Fibroblast of upper back skin (primary cell): ENCODE results near the gene RAB14.
"Not testable (repeated sequence)": the region's sequence is repeated elsewhere in the genome, so short reads cannot be mapped to it uniquely, and the experiment has no call there.

ENCODE experiments used
- DNase-seq: peaks from one replicate; pipeline ENCODE4 v3.0.0-alpha.2; 2013

The RAB14 gene

DNA sequence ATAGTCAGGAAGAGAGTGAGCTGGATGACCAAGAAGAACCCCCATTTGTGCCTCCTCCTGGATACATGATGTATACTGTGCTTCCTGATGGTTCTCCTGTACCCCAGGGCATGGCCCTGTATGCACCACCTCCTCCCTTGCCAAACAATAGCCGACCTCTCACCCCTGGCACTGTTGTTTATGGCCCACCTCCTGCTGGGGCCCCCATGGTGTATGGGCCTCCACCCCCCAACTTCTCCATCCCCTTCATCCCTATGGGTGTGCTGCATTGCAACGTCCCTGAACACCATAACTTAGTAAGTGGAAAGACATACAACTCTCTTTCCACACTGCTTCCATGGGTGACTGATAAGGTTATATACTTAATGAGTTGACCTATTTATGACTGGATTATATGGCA lies 51.5 kb downstream of the RAB14 start:
- DNase-seq = no peak

DNA sequence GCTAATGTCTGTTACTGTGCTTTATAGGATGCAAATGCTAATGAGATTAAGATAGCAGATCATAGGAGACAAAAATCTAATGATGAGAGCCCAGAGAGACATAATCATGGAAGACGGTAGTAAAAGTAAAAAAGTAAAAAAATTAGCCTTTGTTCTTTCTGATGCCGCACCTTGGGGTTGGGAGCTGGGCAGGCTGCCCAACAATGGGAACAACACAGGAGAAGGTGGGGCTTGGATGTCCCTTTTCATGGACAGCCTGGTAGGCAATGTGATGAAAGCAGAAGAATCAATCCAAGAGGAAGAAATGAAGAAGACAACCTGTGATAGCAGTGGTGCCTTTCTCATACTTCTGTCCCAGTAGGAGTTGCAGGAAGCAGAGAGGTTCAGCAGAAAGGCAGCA lies 57.2 kb downstream of the RAB14 start:
- no peak for DNase-seq

DNA sequence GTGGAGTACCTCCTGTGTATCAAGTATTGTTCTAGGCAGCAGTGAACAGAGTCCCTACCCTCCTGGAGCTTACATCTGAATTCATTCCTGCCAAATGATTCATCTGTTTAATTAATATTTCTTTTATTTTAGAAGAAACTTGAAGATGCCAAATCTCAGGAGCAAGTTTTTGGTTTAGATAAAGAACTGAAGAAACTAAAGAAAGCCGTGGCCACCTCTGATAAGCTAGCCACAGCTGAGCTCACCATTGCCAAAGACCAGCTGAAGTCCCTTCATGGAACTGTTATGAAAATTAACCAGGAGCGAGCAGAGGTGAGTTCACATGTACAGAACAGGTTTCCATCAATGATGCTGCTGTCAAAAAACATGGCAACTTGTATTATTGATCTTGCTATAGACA lies 57.9 kb downstream of the RAB14 start:
- DNase-seq = no peak

DNA sequence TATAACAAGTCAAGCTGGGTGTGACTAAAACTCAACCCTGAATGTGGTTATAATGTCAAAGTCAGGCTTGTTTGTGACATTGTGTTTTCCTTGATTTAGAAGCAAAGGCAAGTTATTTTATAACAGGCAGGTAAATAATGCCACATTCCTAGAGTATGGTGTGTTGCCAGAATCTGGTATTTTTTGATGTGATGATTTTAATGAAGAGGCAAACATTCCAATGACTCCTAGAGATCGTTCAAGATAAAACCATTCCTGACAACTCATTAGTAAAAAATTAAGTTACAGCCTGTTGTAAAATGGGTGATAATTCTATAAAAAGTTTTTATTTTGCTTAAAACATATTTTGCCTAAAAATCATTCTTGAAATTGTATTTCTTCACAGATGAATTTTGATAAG lies 60.0 kb downstream of the RAB14 start:
- peak; percentile 3 for DNase-seq

DNA sequence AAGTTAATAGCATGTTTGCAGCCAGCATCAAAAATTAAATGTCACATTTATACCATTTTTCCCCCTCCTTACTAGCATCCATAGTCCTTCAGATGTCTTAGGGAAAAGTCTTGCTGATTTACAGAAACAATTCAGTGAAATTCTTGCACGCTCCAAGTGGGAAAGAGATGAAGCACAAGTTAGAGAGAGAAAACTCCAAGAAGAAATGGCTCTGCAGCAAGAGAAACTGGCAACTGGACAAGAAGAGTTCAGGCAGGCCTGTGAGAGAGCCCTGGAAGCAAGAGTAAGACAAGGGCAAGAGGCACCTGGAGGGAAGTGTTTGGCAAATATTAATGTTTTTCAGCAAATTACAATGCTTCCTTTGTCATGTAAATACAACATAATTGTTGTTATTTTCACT lies 60.4 kb downstream of the RAB14 start:
- no peak for DNase-seq

DNA sequence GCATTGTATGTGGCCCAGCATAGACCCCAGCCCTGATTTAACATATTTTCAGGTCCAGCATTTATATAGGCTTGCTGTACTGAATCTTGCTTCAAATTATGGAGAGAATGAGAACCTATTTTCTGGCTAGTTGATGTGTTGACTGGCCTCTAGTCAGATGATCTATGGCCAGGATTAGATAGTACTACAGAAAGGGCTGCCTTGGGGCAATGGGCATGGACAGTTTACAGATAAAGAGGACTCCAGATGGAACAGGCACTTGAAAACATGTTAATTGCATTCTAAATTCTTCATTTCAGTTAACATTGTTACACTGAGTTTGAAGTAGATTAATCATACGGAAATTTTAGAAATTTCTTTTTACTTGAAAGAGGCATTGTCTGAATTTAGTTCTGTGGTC lies 61.5 kb downstream of the RAB14 start:
- no peak for DNase-seq

DNA sequence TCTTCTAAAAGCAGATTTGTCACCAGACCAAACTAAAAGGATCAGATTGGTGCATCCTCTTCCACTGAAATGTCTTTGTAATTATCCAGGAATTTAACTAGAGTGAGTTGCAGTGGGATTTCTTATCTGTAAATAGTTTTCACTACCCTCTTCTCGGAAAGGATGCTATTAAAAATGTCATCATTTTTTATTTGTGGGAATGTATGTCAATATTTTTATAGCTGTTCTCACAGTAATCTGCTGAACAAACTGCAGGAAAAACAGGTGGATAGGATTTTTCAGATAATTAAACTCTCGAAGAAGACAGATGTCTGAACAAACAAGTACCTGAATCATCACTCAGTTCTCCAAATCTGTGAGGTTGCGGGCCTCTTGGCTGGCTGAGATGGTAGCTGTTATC lies 62.7 kb downstream of the RAB14 start:
- DNase-seq = no peak

DNA sequence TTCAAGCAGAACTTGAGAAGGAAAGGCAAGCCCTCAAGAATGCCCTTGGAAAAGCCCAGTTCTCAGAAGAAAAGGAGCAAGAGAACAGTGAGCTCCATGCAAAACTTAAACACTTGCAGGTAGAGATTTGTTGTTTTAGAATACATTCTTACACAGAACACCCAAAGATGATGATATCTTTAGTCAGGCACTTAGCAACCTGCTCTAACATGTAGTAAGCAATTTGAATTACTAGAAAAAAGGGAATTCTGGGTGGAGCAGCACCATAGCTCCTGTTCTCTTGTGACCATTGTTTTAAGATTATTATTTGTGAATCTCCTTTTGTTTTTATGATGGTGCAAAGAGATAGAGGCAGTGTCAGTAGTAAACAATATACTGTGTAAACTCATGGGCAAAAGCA lies 63.1 kb downstream of the RAB14 start:
- DNase-seq = no peak

DNA sequence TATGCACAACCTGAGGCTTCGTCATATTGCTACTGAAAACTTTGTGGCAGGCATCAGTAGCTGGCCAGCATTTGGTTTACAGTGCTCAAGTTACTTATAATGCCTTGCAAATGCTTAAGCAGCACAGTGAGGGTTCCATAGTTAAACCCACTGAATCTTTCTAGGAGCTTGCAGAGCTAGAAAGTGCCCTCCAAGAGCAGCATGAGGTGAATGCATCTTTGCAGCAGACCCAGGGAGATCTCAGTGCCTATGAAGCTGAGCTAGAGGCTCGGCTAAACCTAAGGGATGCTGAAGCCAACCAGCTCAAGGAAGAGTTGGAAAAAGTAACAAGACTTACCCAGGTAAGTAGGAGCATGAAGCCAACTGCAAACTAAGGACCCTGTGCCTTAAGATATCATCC lies 66.0 kb downstream of the RAB14 start:
- DNase-seq = no peak

DNA sequence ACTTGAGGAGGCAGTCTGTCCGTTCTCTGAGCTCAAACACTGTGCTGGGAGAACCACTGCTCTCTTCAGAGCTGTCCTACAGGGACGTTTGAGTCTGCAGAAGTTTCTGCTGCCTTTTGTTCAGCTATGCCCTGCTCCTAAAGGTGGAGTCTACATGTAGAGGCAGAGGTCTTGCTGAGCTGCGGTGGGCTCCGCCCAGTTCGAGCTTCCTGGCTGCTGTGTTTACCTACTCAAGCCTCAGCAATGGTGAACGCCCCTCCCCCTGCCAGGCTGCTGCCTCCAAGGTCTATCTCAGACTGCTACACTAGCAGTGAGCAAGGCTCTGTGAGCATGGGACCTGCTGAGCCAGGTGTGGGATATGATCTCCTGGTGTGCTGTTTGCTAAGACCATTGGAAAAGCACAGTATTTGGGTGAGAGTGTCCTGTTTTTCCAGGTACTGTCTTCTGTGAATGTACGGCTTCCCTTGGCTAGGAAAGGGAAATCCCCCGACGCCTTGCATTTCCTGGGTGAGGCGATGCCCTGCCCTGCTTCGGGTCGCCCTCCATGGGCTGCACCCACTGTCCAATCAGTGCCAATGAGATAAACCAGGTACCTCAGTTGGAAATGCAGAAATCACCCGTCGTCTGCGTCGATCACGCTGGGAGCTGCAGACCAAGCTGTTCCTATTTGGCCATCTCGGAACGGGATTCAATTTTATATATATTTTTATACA lies 68.4 kb downstream of the RAB14 start:
- DNase-seq = no peak

DNA sequence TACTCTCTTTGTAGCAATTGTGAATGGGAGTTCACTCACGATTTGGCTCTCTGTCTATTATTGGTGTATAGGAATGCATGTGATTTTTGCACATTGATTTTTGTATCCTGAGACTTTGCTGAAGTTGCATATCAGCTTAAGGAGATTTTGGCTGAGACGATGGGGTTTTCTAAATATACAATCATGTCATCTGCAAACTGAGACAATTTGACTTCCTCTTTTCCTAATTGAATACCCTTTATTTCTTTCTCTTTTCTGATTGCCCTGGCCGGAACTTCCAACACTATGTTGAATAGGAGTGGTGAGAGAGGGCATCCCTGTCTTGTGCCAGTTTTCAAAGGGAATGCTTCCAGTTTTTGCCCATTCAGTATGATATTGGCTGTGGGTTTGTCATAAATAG lies 72.3 kb downstream of the RAB14 start:
- DNase-seq = not testable (repeated sequence)
